ENCODE data around the gene NACA2.
"Not testable (repeated sequence)": the region's sequence is repeated elsewhere in the genome, so short reads cannot be mapped to it uniquely, and the experiment has no call there.

Gene NACA2

DNA sequence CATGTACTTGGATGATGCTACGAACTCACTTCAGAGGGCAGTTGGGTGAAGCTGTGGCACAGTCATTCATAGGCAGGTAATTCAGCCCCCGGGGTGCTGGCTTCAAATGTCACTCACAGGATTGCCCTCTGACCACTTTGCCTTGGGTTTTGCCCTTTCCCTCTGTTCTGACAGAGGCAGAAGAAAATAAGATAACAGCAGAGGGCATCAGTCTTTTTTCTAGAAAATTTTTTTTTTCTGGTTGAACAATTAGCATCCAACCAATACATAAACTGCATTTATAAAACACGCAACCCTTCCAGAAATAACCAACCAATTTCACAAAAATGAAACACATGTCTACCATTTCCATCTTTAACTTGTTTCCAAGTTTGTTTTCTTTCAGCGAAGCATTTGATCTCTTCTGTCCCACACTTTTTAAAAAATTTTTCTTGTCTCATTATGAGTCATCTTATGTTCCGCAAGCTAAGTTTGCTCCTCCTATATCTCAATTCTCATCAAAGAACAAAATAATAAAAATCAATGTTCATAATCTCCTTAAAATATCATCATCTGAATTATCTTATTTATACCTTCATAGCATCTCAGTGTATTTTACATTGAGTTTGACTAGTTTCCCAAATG lies 15.6 kb downstream of the NACA2 start:
- DNase-seq: no peak

GRCh38 chr17:61574542-61575351 lies 16.3 kb downstream of the NACA2 start:
- DNase-seq: no peak

GRCh38 chr17:61572547-61572946 lies 18.5 kb downstream of the NACA2 start:
- not testable (repeated sequence) for DNase-seq

DNA sequence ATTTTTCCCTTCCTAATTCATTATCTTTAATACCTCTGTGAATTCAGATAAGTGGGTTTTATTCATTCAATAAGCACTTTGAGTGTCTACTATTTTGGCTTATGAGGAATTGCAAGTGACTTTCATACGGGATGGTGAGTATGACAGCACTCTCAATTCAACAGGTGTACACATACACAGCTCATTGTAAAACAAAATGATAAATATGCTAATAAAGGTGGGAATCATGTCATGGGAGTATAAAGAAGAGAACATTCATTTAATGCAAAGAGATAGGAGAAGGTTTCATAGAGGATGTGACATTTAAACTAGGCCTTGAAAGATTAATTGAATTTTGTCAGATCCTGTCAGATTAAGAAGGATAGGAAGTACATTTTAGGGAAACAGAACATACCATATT lies 19.4 kb downstream of the NACA2 start:
- no peak for DNase-seq

DNA sequence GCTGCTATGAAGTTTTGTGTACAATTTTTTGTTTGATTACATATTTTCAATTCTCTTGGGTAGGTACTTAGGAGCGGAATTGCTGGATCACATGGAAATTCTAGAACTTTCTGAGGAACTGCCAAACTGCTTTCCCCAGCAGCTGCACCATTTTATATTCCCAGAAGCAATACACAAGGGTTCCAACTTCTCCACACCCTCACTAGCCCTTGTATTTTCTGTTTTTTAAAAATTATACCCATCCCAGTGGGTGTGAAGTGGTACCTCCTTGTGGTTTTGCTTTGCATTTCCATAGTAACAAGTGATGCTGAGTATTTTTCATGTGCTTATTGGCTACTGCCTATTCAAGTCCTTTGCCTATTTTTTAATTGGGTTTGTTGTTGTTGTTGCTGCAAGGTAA lies 20.9 kb downstream of the NACA2 start:
- no peak for DNase-seq

- not testable (repeated sequence) for DNase-seq
These were observed 21.5 kb downstream of the NACA2 start for GRCh38 chr17:61569525-61569924.

- no peak for DNase-seq
These were observed 22.6 kb downstream of the NACA2 start for GRCh38 chr17:61568219-61569072.

GRCh38 chr17:61567045-61567802 lies 23.8 kb downstream of the NACA2 start:
- no peak for DNase-seq

GRCh38 chr17:61566448-61566847 lies 24.6 kb downstream of the NACA2 start:
- DNase-seq: not testable (repeated sequence)

DNA sequence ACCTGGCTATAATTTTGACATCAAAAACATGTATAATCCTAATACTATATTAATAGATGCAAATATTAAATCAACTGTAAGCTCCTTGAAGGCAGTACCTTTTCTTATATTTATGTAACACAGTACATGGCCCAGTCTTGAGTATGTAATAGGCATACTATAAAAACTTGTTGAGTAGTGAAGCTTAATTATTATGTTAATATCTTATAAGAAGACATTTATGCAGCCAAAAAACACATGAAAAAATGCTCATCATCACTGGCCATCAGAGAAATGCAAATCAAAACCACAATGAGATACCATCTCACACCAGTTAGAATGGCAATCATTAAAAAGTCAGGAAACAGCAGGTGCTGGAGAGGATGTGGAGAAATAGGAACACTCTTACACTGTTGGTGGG lies 25.2 kb downstream of the NACA2 start:
- DNase-seq: not testable (repeated sequence)

DNA sequence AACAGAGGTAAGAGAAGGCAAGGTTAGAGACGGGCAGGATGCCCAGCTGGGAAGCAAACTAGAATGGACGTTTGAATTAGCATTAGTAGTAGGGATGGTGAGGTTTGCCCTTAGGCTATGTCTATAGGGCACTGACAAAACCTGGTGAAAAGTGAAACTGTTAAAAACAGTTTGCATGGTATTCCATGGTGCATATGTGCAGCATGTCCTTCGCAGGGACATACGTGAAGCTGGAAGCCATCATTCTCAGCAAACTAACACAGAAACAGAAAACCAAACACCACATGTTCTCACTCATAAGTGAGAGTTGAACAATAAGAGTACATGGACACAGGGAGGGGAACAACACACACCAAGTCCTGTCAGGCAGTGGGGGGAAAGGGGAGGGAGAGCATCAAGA lies 25.8 kb downstream of the NACA2 start:
- DNase-seq: no peak

- DNase-seq: no peak
These were observed 28.7 kb downstream of the NACA2 start for GRCh38 chr17:61562287-61562686.

DNA sequence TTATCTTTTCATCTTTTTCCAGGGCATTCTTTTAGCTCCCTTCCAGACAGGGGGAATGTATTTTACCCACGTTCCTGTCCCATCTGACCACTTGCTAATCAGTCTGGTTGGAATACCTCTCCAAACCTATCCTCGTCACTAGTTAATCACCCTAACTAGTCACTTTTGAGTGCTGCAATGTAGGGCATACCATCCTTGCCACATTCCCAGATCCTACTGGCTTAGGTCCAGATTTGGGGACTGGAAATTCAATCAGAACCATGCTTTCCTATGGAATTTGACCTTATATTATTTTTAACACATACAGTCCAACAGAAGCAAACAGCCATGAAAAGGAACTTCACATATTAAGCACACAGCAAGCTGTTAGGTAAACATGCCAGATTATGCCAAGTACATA lies 29.7 kb downstream of the NACA2 start:
- DNase-seq: no peak

DNA sequence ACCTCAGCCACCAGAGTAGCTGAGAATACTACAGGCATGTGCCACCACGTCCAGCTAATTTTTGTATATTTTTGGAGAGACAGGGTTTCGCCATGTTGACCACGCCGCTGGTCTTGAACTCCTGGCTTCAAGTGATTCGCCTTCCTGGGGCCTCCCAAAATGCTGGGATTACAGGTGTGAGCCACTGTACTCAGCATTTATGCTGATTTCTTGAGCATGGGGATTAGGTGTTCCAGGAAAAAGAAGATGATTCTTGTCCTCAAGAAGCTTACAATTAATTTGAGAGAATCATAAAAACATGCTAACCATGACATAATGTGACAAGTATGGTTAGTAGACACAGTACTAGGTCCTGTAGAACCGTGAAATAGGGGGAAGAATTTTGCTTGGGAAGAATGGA lies 30.9 kb downstream of the NACA2 start:
- DNase-seq: no peak

GRCh38 chr17:61556224-61557188 lies 34.5 kb downstream of the NACA2 start:
- DNase-seq: no peak

GRCh38 chr17:61555127-61555566 lies 35.9 kb downstream of the NACA2 start:
- no peak for DNase-seq

DNA sequence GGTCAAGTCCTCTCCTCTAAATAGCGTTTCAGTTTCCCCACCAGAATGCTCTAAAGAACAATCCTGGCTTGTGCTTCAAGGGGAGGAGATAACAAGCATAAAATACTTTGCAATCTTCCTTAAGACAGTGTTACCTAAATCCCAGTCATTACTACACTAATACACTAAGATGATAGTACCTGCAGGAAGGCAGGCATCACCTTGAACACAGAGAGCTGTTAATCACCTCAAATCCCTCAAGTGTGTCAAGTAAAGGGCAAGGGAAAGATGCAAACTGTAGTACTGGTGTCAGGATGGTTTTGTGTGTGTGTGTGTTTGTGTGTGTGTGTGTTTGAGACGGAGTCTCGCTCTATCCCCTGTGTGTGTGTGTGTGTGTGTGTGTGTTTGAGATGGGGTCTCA lies 36.8 kb downstream of the NACA2 start:
- no peak for DNase-seq

GRCh38 chr17:61552560-61552959 lies 38.5 kb downstream of the NACA2 start:
- DNase-seq: not testable (repeated sequence)

- no peak for DNase-seq
These were observed 39.7 kb downstream of the NACA2 start for GRCh38 chr17:61551255-61551742.

- no peak for DNase-seq
These were observed 43.9 kb downstream of the NACA2 start for GRCh38 chr17:61547113-61547512.

DNA sequence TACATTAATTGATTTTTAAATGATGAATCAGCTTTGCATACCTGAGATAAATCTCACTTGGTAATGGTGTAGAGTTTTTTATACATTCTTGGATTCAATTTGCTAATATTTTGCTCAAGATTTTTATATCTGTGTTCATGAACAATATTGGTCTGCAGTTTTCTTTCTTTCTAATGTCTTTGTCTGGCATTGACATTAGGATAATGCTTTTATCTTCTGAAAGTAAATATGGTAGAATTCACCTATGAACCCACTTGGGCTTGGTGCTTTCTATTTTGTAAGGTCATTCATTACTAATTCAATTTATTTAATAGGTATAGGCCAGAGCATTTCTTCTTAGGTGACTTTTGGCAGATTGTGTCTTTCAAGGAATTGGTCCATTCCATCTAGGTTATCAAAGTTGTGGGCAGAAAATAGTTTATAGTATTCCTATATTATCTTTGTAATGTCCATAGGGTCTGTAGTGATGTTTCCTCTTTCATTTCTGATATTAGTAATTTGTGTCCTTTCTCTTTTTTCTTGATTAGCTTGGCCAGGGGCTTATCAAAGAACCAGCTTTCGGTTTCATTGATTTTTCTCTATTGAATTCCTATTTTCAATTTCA lies 45.6 kb downstream of the NACA2 start:
- no peak for DNase-seq
